HepG2 (cell line): Measurements from ENCODE around the gene GALNT18. TPM values are rescaled to one million over a fixed set of nuclear protein-coding genes. Genes with fewer than 3 reads are reported as not detected.
A peak's percentile ranks its signal among the peaks of the same experiment; 100 is the strongest.

Experiments used
- ATAC-seq: fragments of 200-7000 bp; cut with Tn5 transposase; 3 replicates; pipeline ENCODE4 v1.9.1; 2020; ENCODE audit warnings: mild to moderate bottlenecking, moderate library complexity
- BruUV-seq: library from RNA; stranded (reverse); fragments of 400-500 nt; replicated peaks from 2 replicates; lab custom pipeline; 2021; lab: Mats Ljungman, UMichigan
- CTCF ChIA-PET: fragments of 300-600 bp; formaldehyde crosslinking; extraction: SDS; loops from one replicate; lab custom pipeline; 2021; ENCODE audit warnings: low total read pairs, inconsistent platforms, low intra/inter-chr PET ratio; lab: Yijun Ruan, JAX
- POLR2A ChIA-PET: fragments of 350-600 bp; sonication (Branson Sonifier 250); formaldehyde crosslinking; loops from one replicate; lab custom pipeline; 2020; ENCODE audit warnings: antibody characterized with exemption, inconsistent platforms; lab: Yijun Ruan, JAX
- DNase-seq: peaks from one replicate; pipeline ENCODE4 v3.0.0-alpha.2; 2015; ENCODE audit warnings: low spot score
- FAIRE-seq: peaks from 3 replicates; lab custom pipeline; 2011; peaks lifted over from hg19 to GRCh38; lab: Jason Lieb, UNC
- H2AFZ ChIP-seq: one replicate; pipeline ENCODE4 v1.6.1; 2011; ENCODE audit warnings: low read length, inconsistent platforms
- H3K27ac ChIP-seq: fragments of 300-600 bp; 3 replicates; pipeline ENCODE4 v1.8.0; 2011; ENCODE audit warnings: mixed run types, mild to moderate bottlenecking, mixed read lengths, low read length, inconsistent platforms; ENCODE audit not compliant: insufficient read depth; ENCODE audit errors: extremely low read length
- H3K27me3 ChIP-seq, 2 experiments: fragments of 200-600 bp in 1 of 2; 2 replicates in 1 of 2; 3 replicates in 1 of 2; pipeline versions ENCODE4 v1.6.0 to v1.8.0; 2011; ENCODE audit warnings: low read length in 2 of 2, mild to moderate bottlenecking in 2 of 2, moderate library complexity in 2 of 2, inconsistent platforms in 1 of 2; ENCODE audit not compliant: insufficient read depth in 2 of 2, control insufficient read depth in 1 of 2
- H3K36me3 ChIP-seq, 2 experiments: fragments of 200-600 bp in 1 of 2; replicated peaks in 1 of 2; 2 replicates in 1 of 2; 3 replicates in 1 of 2; pipeline versions ENCODE4 v1.5.1 to v1.8.0; 2011; ENCODE audit warnings: low read length in 2 of 2, inconsistent platforms in 1 of 2; ENCODE audit not compliant: insufficient read depth in 2 of 2, control insufficient read depth in 1 of 2
- H3K4me1 ChIP-seq: 2 replicates; pipeline ENCODE4 v1.5.1; 2012; ENCODE audit warnings: low read length, inconsistent platforms; ENCODE audit not compliant: insufficient read depth
- H3K4me2 ChIP-seq: 2 replicates; pipeline ENCODE4 v1.6.0; 2011; ENCODE audit warnings: low read depth, low read length, inconsistent platforms
- H3K4me3 ChIP-seq, 3 experiments: fragments of 200-600 bp in 1 of 3; sonication (generic), shearing (Covaris generic) in 1 of 3; replicated peaks in 1 of 3; 2 replicates each; pipeline ENCODE4 v1.5.1; 2011 to 2016; ENCODE audit warnings: low read length in 3 of 3, inconsistent platforms in 2 of 3, low read depth in 2 of 3, mild to moderate bottlenecking in 2 of 3, control low read depth in 1 of 3, mixed read lengths in 1 of 3; ENCODE audit not compliant: insufficient read depth in 1 of 3
- H3K79me2 ChIP-seq: one replicate; pipeline ENCODE4 v1.6.1; 2011; ENCODE audit warnings: low read length, inconsistent platforms; ENCODE audit not compliant: insufficient read depth
- H3K9ac ChIP-seq: 2 replicates; pipeline ENCODE4 v1.6.0; 2011; ENCODE audit warnings: mild to moderate bottlenecking, low read depth, low read length, inconsistent platforms; ENCODE audit not compliant: insufficient read depth
- H3K9me3 ChIP-seq: 2 replicates; pipeline ENCODE4 v1.5.1; 2012; ENCODE audit warnings: mild to moderate bottlenecking, low read length
- H4K20me1 ChIP-seq: 2 replicates; pipeline ENCODE4 v1.6.0; 2011; ENCODE audit warnings: inconsistent platforms, mild to moderate bottlenecking, low read length, moderate library complexity; ENCODE audit not compliant: insufficient read depth
- BCL6 ChIP-seq: IDR thresholded peaks from 2 replicates; pipeline ENCODE4 v1.6.1; 2016; ENCODE audit warnings: missing genetic modification reagents, missing compliant biosample characterization
- BHLHE40 ChIP-seq: IDR thresholded peaks from 2 replicates; pipeline ENCODE4 v1.6.1; 2011; ENCODE audit warnings: low read length, improper control_type of control experiment
- ELF3 ChIP-seq: IDR thresholded peaks from 2 replicates; pipeline ENCODE4 v1.6.1; 2016; ENCODE audit warnings: missing genetic modification reagents, missing compliant biosample characterization
- FOSL2 ChIP-seq: sonication (generic); formaldehyde crosslinking; IDR thresholded peaks from 2 replicates; pipeline ENCODE4 v1.4.0; 2020; ENCODE audit warnings: missing genetic modification reagents
- FOXA3 ChIP-seq: IDR thresholded peaks from 2 replicates; pipeline ENCODE4 v1.6.1; 2016; ENCODE audit warnings: missing genetic modification reagents, missing compliant biosample characterization
- FOXP4 ChIP-seq: sonication (generic); formaldehyde crosslinking; IDR thresholded peaks from 2 replicates; pipeline ENCODE4 v1.4.0; 2020; ENCODE audit warnings: missing genetic modification reagents
- MTA3 ChIP-seq: sonication (generic); formaldehyde crosslinking; IDR thresholded peaks from 2 replicates; pipeline ENCODE4 v1.4.0; 2020; ENCODE audit warnings: missing genetic modification reagents
- RARG ChIP-seq: sonication (generic); formaldehyde crosslinking; IDR thresholded peaks from 2 replicates; pipeline ENCODE4 v1.4.0; 2020; ENCODE audit warnings: low read depth, mild to moderate bottlenecking, missing genetic modification reagents
- RFX5 ChIP-seq: IDR thresholded peaks from 2 replicates; pipeline ENCODE4 v1.6.1; 2011; ENCODE audit warnings: low read depth, low read length, improper control_type of control experiment
- SMAD9 ChIP-seq: sonication (generic); formaldehyde crosslinking; IDR thresholded peaks from 2 replicates; pipeline ENCODE4 v1.5.1; 2020; ENCODE audit warnings: mild to moderate bottlenecking, missing genetic modification reagents
- SPEN ChIP-seq: sonication (generic); formaldehyde crosslinking; IDR thresholded peaks from 2 replicates; pipeline ENCODE4 v1.5.1; 2020; ENCODE audit warnings: low read depth, mild to moderate bottlenecking, missing genetic modification reagents
- SUZ12 ChIP-seq: fragments of 150-350 bp; IDR thresholded peaks from 2 replicates; pipeline ENCODE4 v1.6.1; 2014; ENCODE audit warnings: low read depth, low read length
- UBTF ChIP-seq: sonication (generic); formaldehyde crosslinking; IDR thresholded peaks from 2 replicates; pipeline ENCODE4 v1.4.0; 2020; ENCODE audit warnings: mild to moderate bottlenecking, missing genetic modification reagents
- ZNF20 ChIP-seq: sonication (generic); formaldehyde crosslinking; IDR thresholded peaks from 2 replicates; pipeline ENCODE4 v1.4.0; 2020; ENCODE audit warnings: mild to moderate bottlenecking, moderate library complexity, missing genetic modification reagents
- ZNF768 ChIP-seq: sonication (generic); formaldehyde crosslinking; IDR thresholded peaks from 2 replicates; pipeline ENCODE4 v1.4.0; 2020; ENCODE audit warnings: missing genetic modification reagents
- WGBS: methylation state at CpG from one replicate; pipeline ENCODE4 v1.1.6; 2017; ENCODE audit warnings: low lambda C conversion rate; 5-methylcytosine and 5-hydroxymethylcytosine counted together
- in situ Hi-C: cut with HindIII; loops from 2 replicates; pipeline ENCODE4 v1.10.0; 2017; ENCODE audit warnings: low pct_unique_long_range_greater_than_20kb; ENCODE audit not compliant: extremely low pct_ligation_motif_present
- intact Hi-C: fragments of 100-400 bp; cut with micrococcal nuclease; formaldehyde crosslinking; loops from one replicate; pipeline ENCODE4 v1.10.0; 2022; ENCODE audit not compliant: unreplicated experiment
- polyA plus RNA-seq, 8 experiments: library from polyadenylated mRNA; depleted of rRNA in 3 of 8; stranded (reverse) in 7 of 8; unstranded in 1 of 8; fragments of >200 nt; fragmentation: Illumina TruSeq in 4 of 8; extraction: Trizol in 4 of 8; gene quantifications; 2 replicates each; pipeline versions ENCODE4 v1.2.1 to v1.2.3, GENCODE V29; 2011 to 2016; ENCODE audit warnings: low read depth in 4 of 8, missing spikeins in 1 of 8, mixed read lengths in 1 of 8; ENCODE audit not compliant: insufficient read depth in 1 of 8
- total RNA-seq, 5 experiments: library from RNA; depleted of rRNA; stranded (reverse); fragments of >200 nt; fragmentation: Illumina TruSeq; extraction: Trizol; gene quantifications; 2 replicates each; pipeline ENCODE4 v1.2.3, GENCODE V29; 2016; ENCODE audit warnings: low read depth in 1 of 5
- TF ChIP-seq, protein P1 (sequence below): sonication (generic); formaldehyde crosslinking; IDR thresholded peaks from 2 replicates; pipeline ENCODE4 v1.8.0; 2022; ENCODE audit warnings: mild to moderate bottlenecking, missing genetic modification reagents, borderline replicate concordance

The GALNT18 gene
- total and polyA plus RNA-seq, 2 of the 13 experiments (the other 11 are each of a cell fraction or from before 2014, with no cell fraction given) = 0.11 TPM; not detected in 1

- FAIRE-seq = no peak
- Histone ChIP-seq H4K20me1 (no peaks in the 10 kb centered on the region), H3K27ac (no peak overlapping the region), H3K4me1 (peaks cover 11% of the 10 kb centered on the region), H3K4me3 (peak overlapping the region in 1 of 3 experiments; percentile 23; a peak in 1 of 6 replicates), H2AFZ (no peak overlapping the region), H3K27me3 (peaks cover 1 to 11% of the 10 kb centered on the region in 2 experiments; a peak in 2 of 5 replicates), H3K4me2 (peak overlapping the region; percentile 57), H3K79me2 (no peaks in the 10 kb centered on the region), H3K9ac (no peak overlapping the region), H3K9me3 (no peaks in the 10 kb centered on the region), H3K36me3 (no peaks in the 10 kb centered on the region)
- intact Hi-C loops (no loop called here), in situ Hi-C loops (no loop called here)
- ATAC-seq = peak; percentile 72
- 3% methylated on average over 10 of the region's 11 CpGs for WGBS
- BruUV-seq = no TSS peak
- DNase-seq = peak; percentile 8
- ChIA-PET CTCF (no interaction called here), POLR2A (no interaction called here)
- TF ChIP-seq ZNF768 (CRISPR knock-in tag) (peak; percentile 42; the same call in 1 of the 2 replicates), BHLHE40 (no peak), FOXA3 (CRISPR knock-in tag) (0 out of 2 replicates have a peak, but pooled peaks have one; percentile 25), SMAD9 (CRISPR knock-in tag) (no peak), SPEN (CRISPR knock-in tag) (no peak), UBTF (no peak), BCL6 (CRISPR knock-in tag) (no peak), ZNF20 (CRISPR knock-in tag) (no peak), ELF3 (CRISPR knock-in tag) (peak; percentile 30; the same call in 1 of the 2 replicates), RFX5 (no peak), RARG (no peak), SUZ12 (no peak), FOSL2 (CRISPR knock-in tag) (peak; percentile 22; the same call in 1 of the 2 replicates), FOXP4 (CRISPR knock-in tag) (peak; percentile 68; the same call in 1 of the 2 replicates), MTA3 (CRISPR knock-in tag) (no peak)
- TF ChIP-seq, protein P1, sequence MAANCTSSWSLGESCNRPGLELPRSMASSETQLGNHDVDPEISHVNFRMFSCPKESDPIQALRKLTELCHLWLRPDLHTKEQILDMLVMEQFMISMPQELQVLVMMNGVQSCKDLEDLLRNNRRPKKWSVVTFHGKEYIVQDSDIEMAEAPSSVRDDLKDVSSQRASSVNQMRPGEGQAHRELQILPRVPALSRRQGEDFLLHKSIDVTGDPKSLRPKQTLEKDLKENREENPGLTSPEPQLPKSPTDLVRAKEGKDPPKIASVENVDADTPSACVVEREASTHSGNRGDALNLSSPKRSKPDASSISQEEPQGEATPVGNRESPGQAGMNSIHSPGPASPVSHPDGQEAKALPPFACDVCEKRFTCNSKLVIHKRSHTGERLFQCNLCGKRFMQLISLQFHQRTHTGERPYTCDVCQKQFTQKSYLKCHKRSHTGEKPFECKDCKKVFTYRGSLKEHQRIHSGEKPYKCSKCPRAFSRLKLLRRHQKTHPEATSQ = no peak
These were observed 341.7 kb downstream of the GALNT18 start for GRCh38 chr11:11279956-11280689.
